ENCODE data around the gene SASH1. TPM values are rescaled to one million over a fixed set of nuclear protein-coding genes. Genes with fewer than 3 reads are reported as not detected.

SASH1 gene
- total RNA-seq, 1 donor from 2014 or later = 0.86 TPM

DNA sequence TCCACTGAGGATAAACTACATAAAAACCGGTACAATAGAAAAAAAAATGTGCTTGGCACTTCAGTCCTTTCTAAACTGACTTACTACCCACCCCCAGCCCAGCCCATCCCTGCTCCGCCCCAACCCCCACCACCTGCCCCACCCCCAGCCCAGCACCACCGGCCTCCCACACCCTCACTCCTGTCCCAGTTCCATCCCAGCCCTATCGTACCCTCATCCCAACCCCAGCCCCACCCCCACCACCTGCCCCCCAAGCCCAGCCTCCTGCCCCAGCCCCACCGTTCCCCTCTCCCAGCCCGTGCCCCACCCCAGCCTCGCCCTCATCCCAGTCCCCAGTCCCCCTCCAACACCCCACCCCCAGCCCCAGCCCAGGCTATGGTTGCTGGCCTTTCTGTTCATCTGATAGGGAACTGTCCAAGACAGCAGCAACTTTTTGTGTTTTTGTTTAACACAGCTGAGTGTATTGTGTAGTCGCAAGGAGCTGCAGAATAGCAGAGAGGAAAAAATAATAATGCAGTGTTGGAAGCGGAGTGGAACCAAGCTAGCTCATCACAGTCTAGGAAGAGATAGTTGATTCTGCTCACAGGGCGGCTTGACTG is 61.9 kb downstream of the SASH1 start:
- peaks cover 21% of the 10 kb centered on the region for H3K27me3 Mint-ChIP-seq (ENCODE audit: insufficient read depth)
- no peaks in the 10 kb centered on the region for H3K4me1 Mint-ChIP-seq (ENCODE audit: low read depth)
- no peaks in the 10 kb centered on the region for H3K36me3 Mint-ChIP-seq (ENCODE audit: low read depth)
- intact Hi-C loops (cut with micrococcal nuclease) = no loop called here
- no peak overlapping the region for H3K27ac Mint-ChIP-seq
- H3K4me3 Mint-ChIP-seq = no peak overlapping the region
- no peak for DNase-seq (ENCODE audit: low spot score)
- H3K9me3 Mint-ChIP-seq = no peaks in the 10 kb centered on the region

DNA sequence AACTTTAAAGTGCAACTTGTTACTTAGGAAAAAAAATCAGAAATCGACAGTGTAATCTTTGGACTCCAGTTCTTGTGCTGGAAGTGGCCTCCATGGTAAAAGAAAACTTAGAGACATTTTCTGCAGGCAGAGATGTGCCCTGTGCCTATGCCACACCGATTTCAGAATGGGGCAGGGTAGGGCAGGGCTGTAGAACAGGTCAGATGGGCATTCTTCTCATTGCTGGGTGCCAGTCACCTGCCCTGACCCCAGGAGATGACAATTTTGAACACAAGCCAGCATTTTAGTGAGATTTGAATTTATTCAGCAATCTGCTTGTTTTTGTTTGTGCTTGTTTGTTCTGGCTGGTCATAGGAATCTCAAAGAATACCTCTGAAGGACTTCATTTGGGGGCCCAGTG is 63.3 kb downstream of the SASH1 start:
- H3K9me3 Mint-ChIP-seq = no peaks in the 10 kb centered on the region
- H3K4me3 Mint-ChIP-seq = no peak overlapping the region
- intact Hi-C loops (cut with micrococcal nuclease) = no loop called here
- H3K27me3 Mint-ChIP-seq (ENCODE audit: insufficient read depth) = peaks cover 21% of the 10 kb centered on the region
- no peak overlapping the region for H3K27ac Mint-ChIP-seq
- H3K36me3 Mint-ChIP-seq (ENCODE audit: low read depth) = no peaks in the 10 kb centered on the region
- DNase-seq (ENCODE audit: low spot score) = no peak
- H3K4me1 Mint-ChIP-seq (ENCODE audit: low read depth) = no peaks in the 10 kb centered on the region

- no peak for DNase-seq (ENCODE audit: low spot score)
- H3K4me1 Mint-ChIP-seq (ENCODE audit: low read depth) = no peaks in the 10 kb centered on the region
- no peak overlapping the region for H3K27ac Mint-ChIP-seq
- no peak overlapping the region for H3K4me3 Mint-ChIP-seq
- H3K27me3 Mint-ChIP-seq (ENCODE audit: insufficient read depth) = peaks cover 20% of the 10 kb centered on the region
- no peaks in the 10 kb centered on the region for H3K9me3 Mint-ChIP-seq
- intact Hi-C loops (cut with micrococcal nuclease) = no loop called here
- no peaks in the 10 kb centered on the region for H3K36me3 Mint-ChIP-seq (ENCODE audit: low read depth)
Observed at GRCh38 chr6:148406579-148407371, 64.1 kb downstream of the SASH1 start.

DNA sequence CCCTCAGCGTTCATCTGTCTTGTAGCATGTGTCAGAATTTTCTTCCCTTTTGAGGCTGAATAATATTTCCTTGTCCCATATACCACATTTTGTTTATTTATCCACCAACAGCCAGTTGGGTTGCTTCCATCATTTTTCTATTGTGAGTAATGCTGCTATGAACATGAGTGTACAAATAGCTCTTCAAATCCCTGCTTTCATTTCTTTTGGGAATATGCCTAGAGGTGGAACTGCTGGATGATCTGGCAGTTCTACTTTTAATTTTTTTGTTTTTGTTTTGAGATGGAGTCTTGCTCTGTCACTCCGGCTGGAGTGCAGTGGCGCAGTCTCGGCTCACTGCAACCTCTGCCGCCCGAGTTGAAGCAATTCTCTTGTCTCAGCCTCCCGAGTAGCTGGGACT is 64.7 kb downstream of the SASH1 start:
- DNase-seq (ENCODE audit: low spot score) = no peak
- H3K27ac Mint-ChIP-seq = no peak overlapping the region
- H3K27me3 Mint-ChIP-seq (ENCODE audit: insufficient read depth) = peaks cover 21% of the 10 kb centered on the region
- no peak overlapping the region for H3K4me3 Mint-ChIP-seq
- no peaks in the 10 kb centered on the region for H3K36me3 Mint-ChIP-seq (ENCODE audit: low read depth)
- no peaks in the 10 kb centered on the region for H3K4me1 Mint-ChIP-seq (ENCODE audit: low read depth)
- H3K9me3 Mint-ChIP-seq = no peaks in the 10 kb centered on the region
- intact Hi-C loops (cut with micrococcal nuclease) = no loop called here

DNA sequence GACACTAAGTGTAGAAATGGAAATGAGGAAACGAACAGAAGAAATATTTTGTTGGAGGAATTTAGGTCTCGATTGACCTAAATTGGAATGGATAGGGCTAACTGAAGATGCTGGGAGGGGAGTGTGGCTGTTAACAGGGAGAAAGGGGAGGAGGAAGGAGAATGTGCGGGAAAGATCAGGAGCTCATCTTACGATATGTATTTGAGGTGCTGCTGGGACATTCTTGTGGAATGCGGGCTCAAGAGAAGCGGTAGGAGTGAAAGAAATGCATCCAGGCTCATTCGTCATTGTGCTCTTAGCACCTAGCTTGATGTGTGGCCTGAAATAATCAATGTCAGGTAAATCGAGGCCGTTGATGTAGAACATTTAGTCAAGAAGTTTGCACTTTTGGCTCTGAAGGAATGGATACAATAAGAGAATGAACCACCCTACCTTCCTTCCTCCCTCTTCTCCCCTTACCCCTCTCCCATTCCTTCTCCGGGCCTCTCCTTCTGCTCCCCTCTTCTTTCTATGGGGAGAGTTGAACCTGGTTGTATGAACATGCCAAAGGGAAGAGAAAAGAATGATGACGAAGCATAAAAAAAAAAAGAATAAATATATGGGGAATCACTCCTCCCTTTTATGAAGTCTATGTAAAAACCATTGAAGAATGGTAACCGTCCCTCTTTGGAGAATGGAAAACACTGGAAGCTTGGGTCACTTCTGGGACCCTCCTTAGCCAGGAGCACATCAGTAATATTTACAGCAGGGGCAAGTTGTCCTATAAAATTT is 70.9 kb downstream of the SASH1 start:
- Mint-ChIP-seq H3K27ac (no peak overlapping the region), H3K27me3 (ENCODE audit: insufficient read depth) (peaks cover 6% of the 10 kb centered on the region), H3K4me1 (ENCODE audit: low read depth) (no peaks in the 10 kb centered on the region), H3K4me3 (no peak overlapping the region), H3K36me3 (ENCODE audit: low read depth) (no peaks in the 10 kb centered on the region), H3K9me3 (no peaks in the 10 kb centered on the region)
- DNase-seq (ENCODE audit: low spot score) = no peak
- intact Hi-C loops (cut with micrococcal nuclease) = no loop called here

GRCh38 chr6:148414092-148414489 is 71.5 kb downstream of the SASH1 start:
- H3K27ac Mint-ChIP-seq = no peak overlapping the region
- H3K36me3 Mint-ChIP-seq (ENCODE audit: low read depth) = no peaks in the 10 kb centered on the region
- no peak overlapping the region for H3K4me3 Mint-ChIP-seq
- no peaks in the 10 kb centered on the region for H3K9me3 Mint-ChIP-seq
- no peaks in the 10 kb centered on the region for H3K4me1 Mint-ChIP-seq (ENCODE audit: low read depth)
- intact Hi-C loops (cut with micrococcal nuclease) = no loop called here
- H3K27me3 Mint-ChIP-seq (ENCODE audit: insufficient read depth) = peaks cover 8% of the 10 kb centered on the region
- DNase-seq (ENCODE audit: low spot score) = no peak

DNA sequence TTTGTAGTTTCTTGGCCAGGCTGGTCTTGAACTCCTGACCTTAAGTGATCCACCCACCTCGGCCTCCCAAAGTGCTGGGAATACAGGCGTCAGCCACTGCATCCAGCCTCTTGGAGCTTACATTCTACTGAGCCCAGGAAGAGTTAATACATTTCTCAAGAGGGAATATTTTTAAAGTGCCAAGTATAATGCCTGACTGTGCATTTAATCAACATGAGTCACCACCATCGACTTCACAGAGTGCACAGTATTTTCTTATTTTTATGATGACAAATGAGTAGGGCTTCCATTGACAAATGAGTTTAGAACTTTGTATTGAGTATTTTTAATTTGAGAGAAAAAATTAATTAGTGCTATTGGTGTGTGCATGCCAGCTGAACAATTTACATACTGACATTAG is 72.2 kb downstream of the SASH1 start:
- Mint-ChIP-seq H3K27me3 (ENCODE audit: insufficient read depth) (peaks cover 12% of the 10 kb centered on the region), H3K4me3 (no peak overlapping the region), H3K36me3 (ENCODE audit: low read depth) (no peaks in the 10 kb centered on the region), H3K27ac (no peak overlapping the region), H3K9me3 (no peaks in the 10 kb centered on the region), H3K4me1 (ENCODE audit: low read depth) (no peaks in the 10 kb centered on the region)
- DNase-seq (ENCODE audit: low spot score) = no peak
- intact Hi-C loops (cut with micrococcal nuclease) = no loop called here

DNA sequence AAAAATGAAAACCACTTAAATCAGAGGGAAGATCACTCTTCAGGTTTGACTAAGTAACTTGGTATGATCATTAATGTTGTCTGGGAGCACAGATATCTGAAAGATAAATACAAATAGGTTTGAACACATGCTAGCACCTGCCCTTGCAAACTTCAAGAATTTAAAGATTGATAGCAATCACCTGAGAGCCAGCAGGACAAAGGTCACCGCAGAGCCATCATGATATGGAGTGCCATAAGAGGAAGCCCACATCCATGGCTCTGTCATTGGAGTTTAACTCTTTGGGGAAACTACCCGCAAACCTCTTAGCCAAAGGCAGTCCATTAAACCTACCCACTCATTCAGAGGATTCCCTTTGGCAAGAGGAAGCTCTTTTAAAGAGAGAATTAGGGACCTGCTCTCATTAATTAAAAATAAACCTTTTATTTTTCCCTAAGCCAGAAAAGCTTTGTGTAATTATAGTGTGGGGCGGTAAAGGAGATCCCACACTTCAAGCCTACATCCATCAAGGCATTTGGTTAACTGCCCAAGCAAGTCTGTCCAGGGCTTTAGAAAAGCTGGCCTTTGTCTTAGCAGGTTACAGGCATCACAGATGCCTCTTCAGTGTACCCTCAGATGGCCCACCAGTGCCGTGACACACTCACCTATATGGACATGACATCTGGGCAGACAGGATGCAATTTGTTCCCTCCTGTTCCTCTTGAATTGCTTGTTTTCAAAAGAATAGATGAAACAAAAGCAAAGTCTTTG is 73.0 kb downstream of the SASH1 start:
- peaks cover 14% of the 10 kb centered on the region for H3K27me3 Mint-ChIP-seq (ENCODE audit: insufficient read depth)
- H3K4me3 Mint-ChIP-seq = no peak overlapping the region
- no peaks in the 10 kb centered on the region for H3K4me1 Mint-ChIP-seq (ENCODE audit: low read depth)
- H3K27ac Mint-ChIP-seq = no peak overlapping the region
- DNase-seq (ENCODE audit: low spot score) = no peak
- intact Hi-C loops (cut with micrococcal nuclease) = no loop called here
- H3K9me3 Mint-ChIP-seq = no peaks in the 10 kb centered on the region
- no peaks in the 10 kb centered on the region for H3K36me3 Mint-ChIP-seq (ENCODE audit: low read depth)

GRCh38 chr6:148416330-148416965 is 73.8 kb downstream of the SASH1 start:
- Mint-ChIP-seq H3K27ac (no peak overlapping the region), H3K4me3 (no peak overlapping the region), H3K36me3 (ENCODE audit: low read depth) (no peaks in the 10 kb centered on the region), H3K27me3 (ENCODE audit: insufficient read depth) (peaks cover 14% of the 10 kb centered on the region), H3K4me1 (ENCODE audit: low read depth) (no peaks in the 10 kb centered on the region), H3K9me3 (no peaks in the 10 kb centered on the region)
- intact Hi-C loops (cut with micrococcal nuclease) = no loop called here
- DNase-seq (ENCODE audit: low spot score) = no peak

DNA sequence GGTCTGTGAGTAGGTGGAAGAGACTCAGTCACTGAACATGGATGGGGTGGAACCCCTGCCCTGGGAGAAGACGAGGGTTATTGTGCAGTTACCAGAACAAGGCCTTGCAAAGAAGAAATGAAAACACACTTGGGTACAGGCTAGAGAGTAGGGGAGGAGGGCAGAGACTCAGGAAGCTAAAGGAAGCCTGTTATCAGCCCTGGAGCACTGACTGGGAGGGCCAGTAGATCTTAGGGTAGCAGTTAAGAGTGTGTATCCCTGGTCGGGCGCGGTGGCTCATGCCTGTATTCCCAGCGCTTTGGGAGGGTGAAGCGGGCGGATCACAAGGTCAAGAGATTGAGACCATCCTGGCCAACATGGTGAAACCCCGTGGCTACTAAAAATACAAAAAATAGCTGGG is 74.4 kb downstream of the SASH1 start:
- H3K9me3 Mint-ChIP-seq = no peaks in the 10 kb centered on the region
- H3K4me1 Mint-ChIP-seq (ENCODE audit: low read depth) = no peaks in the 10 kb centered on the region
- no peaks in the 10 kb centered on the region for H3K36me3 Mint-ChIP-seq (ENCODE audit: low read depth)
- no peak overlapping the region for H3K4me3 Mint-ChIP-seq
- H3K27me3 Mint-ChIP-seq (ENCODE audit: insufficient read depth) = peaks cover 13% of the 10 kb centered on the region
- no peak overlapping the region for H3K27ac Mint-ChIP-seq
- intact Hi-C loops (cut with micrococcal nuclease) = no loop called here
- DNase-seq (ENCODE audit: low spot score) = no peak

GRCh38 chr6:148419430-148419829 is 76.8 kb downstream of the SASH1 start:
- Mint-ChIP-seq H3K9me3 (no peaks in the 10 kb centered on the region), H3K4me3 (no peak overlapping the region), H3K36me3 (ENCODE audit: low read depth) (no peaks in the 10 kb centered on the region), H3K27me3 (ENCODE audit: insufficient read depth) (peaks cover 25% of the 10 kb centered on the region), H3K4me1 (ENCODE audit: low read depth) (no peaks in the 10 kb centered on the region), H3K27ac (no peak overlapping the region)
- no peak for DNase-seq (ENCODE audit: low spot score)
- intact Hi-C loops (cut with micrococcal nuclease) = no loop called here

DNA sequence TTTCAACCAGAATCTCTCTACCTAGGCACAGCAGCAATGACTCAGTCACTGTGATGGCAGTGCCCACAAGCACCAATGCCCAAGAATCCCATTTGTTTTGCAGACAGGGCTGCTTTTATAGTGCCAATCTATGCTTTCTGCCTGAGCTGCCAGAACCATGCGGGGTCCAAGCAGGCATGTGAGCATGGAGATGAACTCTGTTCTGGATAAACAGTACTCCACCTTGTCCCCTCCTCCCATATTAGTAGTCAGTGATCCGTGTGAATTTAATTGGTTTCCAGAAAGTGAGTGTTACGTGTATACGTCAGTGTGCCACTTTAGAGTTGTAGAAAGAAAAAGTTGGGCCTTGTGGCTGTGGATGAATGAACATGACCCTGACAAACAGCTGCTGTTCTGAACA is 79.4 kb downstream of the SASH1 start:
- intact Hi-C loops (cut with micrococcal nuclease) = no loop called here
- no peak overlapping the region for H3K27ac Mint-ChIP-seq
- no peak overlapping the region for H3K4me3 Mint-ChIP-seq
- peaks cover 4% of the 10 kb centered on the region for H3K4me1 Mint-ChIP-seq (ENCODE audit: low read depth)
- no peaks in the 10 kb centered on the region for H3K9me3 Mint-ChIP-seq
- H3K36me3 Mint-ChIP-seq (ENCODE audit: low read depth) = no peaks in the 10 kb centered on the region
- H3K27me3 Mint-ChIP-seq (ENCODE audit: insufficient read depth) = peaks cover 28% of the 10 kb centered on the region
- DNase-seq (ENCODE audit: low spot score) = no peak

Data from activated T-helper 1 cell treated with anti-CD3 and anti-CD28 coated beads, Interleukin-12 subunit alpha, Interleukin-12 subunit beta, Interleukin-2, Interleukin-4 antibody, amounts not matched to agents 30 ng/mL and 10 ng/mL and 1 ng/mL, durations not matched to agents 14 hours and 24 hours and 36 hours (primary cell).